ENCODE results near the gene ITPKB.

DNA sequence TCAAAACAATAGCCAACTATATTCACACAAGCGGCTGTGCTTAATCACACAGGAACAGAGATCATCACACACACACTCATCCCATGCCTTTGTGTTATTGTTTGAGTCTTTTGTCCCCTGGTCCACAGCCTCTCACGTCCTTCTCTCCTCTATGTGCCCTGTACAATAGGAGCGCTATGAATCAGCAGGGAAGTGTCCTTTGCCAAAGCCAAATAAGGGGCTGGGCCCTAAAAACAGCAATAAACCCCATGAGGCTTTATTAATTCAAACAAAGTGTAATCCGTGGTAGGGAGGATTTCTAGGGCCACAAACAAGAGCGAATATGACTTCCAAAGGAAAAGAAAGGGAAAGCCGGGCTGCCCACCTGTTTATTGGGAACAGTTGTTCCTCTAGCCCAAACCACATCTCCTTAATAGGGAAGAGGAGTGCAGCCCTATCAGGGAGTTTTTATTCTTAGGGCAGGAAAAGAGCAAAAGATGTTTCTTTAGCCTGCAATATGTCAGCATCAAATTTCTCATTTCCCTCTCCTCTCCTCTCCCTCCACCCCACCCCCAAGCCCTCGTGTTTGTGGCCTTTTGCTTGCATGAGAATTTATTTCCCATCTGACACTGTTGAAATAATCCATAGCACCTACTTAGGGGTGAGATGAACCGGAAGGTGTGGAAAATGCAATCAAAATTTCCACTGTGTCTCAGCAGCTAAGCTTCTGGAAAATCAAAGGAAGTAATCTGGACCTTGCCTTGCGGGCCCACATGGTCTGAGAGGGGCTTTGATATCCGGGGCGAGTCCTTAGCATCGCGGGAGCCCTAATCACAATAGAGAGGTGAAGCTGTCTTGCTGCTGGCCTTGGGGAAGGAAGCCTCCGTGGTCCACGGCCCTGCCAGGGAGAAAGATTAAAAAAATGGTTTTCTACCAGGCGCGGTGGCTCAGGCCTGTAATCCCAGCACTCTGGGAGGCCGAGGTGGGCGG, 45.3 kb upstream of the ITPKB start:
- TF ChIP-seq POLR2A (IDR thresholded peaks at IDR 0.05): no peak
- TF ChIP-seq, protein P1, sequence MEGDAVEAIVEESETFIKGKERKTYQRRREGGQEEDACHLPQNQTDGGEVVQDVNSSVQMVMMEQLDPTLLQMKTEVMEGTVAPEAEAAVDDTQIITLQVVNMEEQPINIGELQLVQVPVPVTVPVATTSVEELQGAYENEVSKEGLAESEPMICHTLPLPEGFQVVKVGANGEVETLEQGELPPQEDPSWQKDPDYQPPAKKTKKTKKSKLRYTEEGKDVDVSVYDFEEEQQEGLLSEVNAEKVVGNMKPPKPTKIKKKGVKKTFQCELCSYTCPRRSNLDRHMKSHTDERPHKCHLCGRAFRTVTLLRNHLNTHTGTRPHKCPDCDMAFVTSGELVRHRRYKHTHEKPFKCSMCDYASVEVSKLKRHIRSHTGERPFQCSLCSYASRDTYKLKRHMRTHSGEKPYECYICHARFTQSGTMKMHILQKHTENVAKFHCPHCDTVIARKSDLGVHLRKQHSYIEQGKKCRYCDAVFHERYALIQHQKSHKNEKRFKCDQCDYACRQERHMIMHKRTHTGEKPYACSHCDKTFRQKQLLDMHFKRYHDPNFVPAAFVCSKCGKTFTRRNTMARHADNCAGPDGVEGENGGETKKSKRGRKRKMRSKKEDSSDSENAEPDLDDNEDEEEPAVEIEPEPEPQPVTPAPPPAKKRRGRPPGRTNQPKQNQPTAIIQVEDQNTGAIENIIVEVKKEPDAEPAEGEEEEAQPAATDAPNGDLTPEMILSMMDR (IDR thresholded peaks at IDR 0.05): no peak
